NCI-H146 (cell line): ENCODE results near the gene KIRREL3.

ENCODE experiments used
- DNase-seq: peaks from one replicate; lab custom pipeline; 2025; lab: John Stamatoyannopoulos, UW

The KIRREL3 gene

GRCh38 chr11:126443120-126443519 is 557.5 kb downstream of the KIRREL3 start:
- DNase-seq: peak; percentile 77

GRCh38 chr11:126440792-126441514 is 559.6 kb downstream of the KIRREL3 start:
- DNase-seq: peak; percentile 68

- no peak for DNase-seq
Measured at GRCh38 chr11:126440276-126440675, 560.3 kb downstream of the KIRREL3 start.

GRCh38 chr11:126438691-126439090 is 561.9 kb downstream of the KIRREL3 start:
- DNase-seq: no peak

GRCh38 chr11:126438272-126438671 is 562.3 kb downstream of the KIRREL3 start:
- no peak for DNase-seq

GRCh38 chr11:126437731-126438130 is 562.8 kb downstream of the KIRREL3 start:
- DNase-seq: no peak

GRCh38 chr11:126436209-126436755 is 564.3 kb downstream of the KIRREL3 start:
- DNase-seq: no peak

- DNase-seq: no peak
Measured at GRCh38 chr11:126434950-126435335, 565.6 kb downstream of the KIRREL3 start.

GRCh38 chr11:126433989-126434949 is 566.3 kb downstream of the KIRREL3 start:
- DNase-seq: no peak

- no peak for DNase-seq
Measured at GRCh38 chr11:126433244-126433846, 567.2 kb downstream of the KIRREL3 start.

- no peak for DNase-seq
Measured at GRCh38 chr11:126432525-126432924, 568.0 kb downstream of the KIRREL3 start.

GRCh38 chr11:126432065-126432461 is 568.5 kb downstream of the KIRREL3 start:
- DNase-seq: no peak

GRCh38 chr11:126431401-126432064 is 569.0 kb downstream of the KIRREL3 start:
- no peak for DNase-seq

- no peak for DNase-seq
Measured at GRCh38 chr11:126430581-126431335, 569.8 kb downstream of the KIRREL3 start.

- DNase-seq: no peak
Measured at GRCh38 chr11:126426820-126427749, 573.5 kb downstream of the KIRREL3 start.

GRCh38 chr11:126426106-126426505 is 574.5 kb downstream of the KIRREL3 start:
- no peak for DNase-seq

GRCh38 chr11:126424471-126425039 is 576.0 kb downstream of the KIRREL3 start:
- no peak for DNase-seq

- no peak for DNase-seq
Measured at GRCh38 chr11:126423743-126424142, 576.8 kb downstream of the KIRREL3 start.

GRCh38 chr11:126423154-126423553 is 577.4 kb downstream of the KIRREL3 start:
- DNase-seq: no peak

- no peak for DNase-seq
Measured at GRCh38 chr11:126422446-126422845, 578.1 kb downstream of the KIRREL3 start.
